Pancreas (tissue), 10 donors: Measurements from ENCODE around the gene TNRC18. TPM values are rescaled to one million over a fixed set of nuclear protein-coding genes. Genes with fewer than 3 reads are reported as not detected.

ENCODE experiments used
- ATAC-seq, 4 donors: fragments of 200-7000 bp; cut with Tn5 transposase; one replicate each; pipeline versions ENCODE4 v1.8.0 to v1.9.1; 2020; ENCODE audit warnings: mild to moderate bottlenecking in 4 of 4, moderate library complexity in 4 of 4
- DNase-seq, 6 donors: peaks; one replicate each; pipeline ENCODE4 v3.0.0-alpha.2; 2020
- FAIRE-seq: peaks from 2 replicates; lab custom pipeline; 2012; peaks lifted over from hg19 to GRCh38; lab: Jason Lieb, UNC
- H3K27ac ChIP-seq, 4 donors: fragments of 200-600 bp; sonication (generic); 1 replicate in 3 of 4; 2 replicates in 1 of 4; pipeline versions ENCODE4 v1.5.0 to v1.8.0; 2020
- H3K27me3 ChIP-seq, 4 donors: fragments of 200-600 bp; one replicate each; pipeline ENCODE4 v1.8.0; 2021
- H3K36me3 ChIP-seq, 3 donors: fragments of 200-600 bp; sonication (generic) in 1 of 3; one replicate each; pipeline versions ENCODE4 v1.5.0 to v1.8.0; 2020 to 2021
- H3K4me1 ChIP-seq, 3 donors: fragments of 200-600 bp; one replicate each; pipeline ENCODE4 v1.8.0; 2021
- H3K4me3 ChIP-seq, 4 donors: fragments of 200-600 bp; sonication (generic) in 2 of 4; one replicate each; pipeline versions ENCODE4 v1.5.0 to v1.8.0; 2020 to 2021
- H3K9me3 ChIP-seq, 4 donors: fragments of 200-600 bp; one replicate each; pipeline ENCODE4 v1.8.0; 2021
- CTCF ChIP-seq, 4 donors: fragments of 200-600 bp; sonication (generic) in 3 of 4; IDR thresholded peaks; one replicate each; pipeline versions ENCODE4 v1.5.0 to v1.8.0; 2021; ENCODE audit warnings: antibody characterized with exemption in 4 of 4
- WGBS, 2 donors: extraction: QIAGEN DNeasy Blood & Tissue Kit; methylation state at CpG; one replicate each; pipeline ENCODE4 v1.1.7; 2013; 5-methylcytosine and 5-hydroxymethylcytosine counted together
- intact Hi-C, 3 donors: fragments of 100-400 bp; cut with DNase I; formaldehyde crosslinking; loops; one replicate each; pipeline versions ENCODE4 v1.11.1 to v1.14.2; 2022
- polyA plus RNA-seq, 2 donors: library from polyadenylated mRNA; stranded (reverse); fragments of 200-250 nt; gene quantifications; one replicate each; pipeline ENCODE4 v1.2.3, GENCODE V29; 2013
- total RNA-seq, 6 donors: library from RNA; stranded (reverse); fragmentation: NEBNext Ultra II Directional in 4 of 6; extraction: Animal tissue kit (Norgen Biotek cat#: 25700) in 4 of 6; gene quantifications; one replicate each; pipeline versions ENCODE4 v1.2.1 to v1.2.4, GENCODE V29; 2021 to 2023
- donor health status: healthy with polysubstance abuse.
- donor health status: DM: no; HTN: no; CAD: no; lungs with moderate emphysema.
- donor health status: DM: no; HTN: no; CAD: no.
- donor health status: control.
- donor health status: control.
- donor health status: Bipolar disorder and iron deficiency.
- donor health status: DM: yes; HTN: yes; CAD: no.
- donor health status: DM: no; HTN: no; CAD: no.
- donor health status: DM: no; HTN: no; CAD: no.
- donor health status: DM: yes; HTN: yes; CAD: no.

TNRC18 gene
- total and polyA plus RNA-seq, 8 donors = 30.1 to 80.6 (median 36.9) TPM

- DNase-seq (no peak), FAIRE-seq (no peak), ATAC-seq (no peak)
- Histone ChIP-seq H3K36me3 (peaks cover 0 to 43% (median 30%) of the 10 kb centered on the region in 3 donors), H3K27ac (no peak overlapping the region), H3K9me3 (no peaks in the 10 kb centered on the region), H3K4me3 (no peak overlapping the region), H3K27me3 (no peaks in the 10 kb centered on the region), H3K4me1 (peaks cover 0 to under 1% (median 0%) of the 10 kb centered on the region in 3 donors)
- intact Hi-C loops = loop anchor here in 1 of 3 donors (10.0 kb wide), 1 partner anchor 78 kb away; no protein-coding TSS in a partner anchor
- 94% methylated on average over 20 of the region's 20 CpGs for WGBS, 2 donors
- TF ChIP-seq CTCF (IDR thresholded peaks at IDR 0.05) = no peak
These were observed 46.4 kb downstream of the TNRC18 start for GRCh38 chr7:5377279-5377678.

GRCh38 chr7:5375925-5376324, 47.7 kb downstream of the TNRC18 start:
- WGBS, 2 donors = 86 to 90% methylated on average over 20 of the region's 20 CpGs
- no peak for FAIRE-seq

GRCh38 chr7:5374464-5374863, 49.2 kb downstream of the TNRC18 start:
- WGBS, 2 donors = 93 to 95% methylated on average over 13 to 19 of the region's 19 CpGs
- FAIRE-seq (no peak), DNase-seq (no peak), ATAC-seq (no peak)
- no peaks in the 10 kb centered on the region for H3K9me3 ChIP-seq
- no peak overlapping the region for H3K4me3 ChIP-seq
- no peaks in the 10 kb centered on the region for H3K4me1 ChIP-seq
- TF ChIP-seq CTCF (IDR thresholded peaks at IDR 0.05) = no peak
- H3K27ac ChIP-seq = no peak overlapping the region
- H3K27me3 ChIP-seq = no peaks in the 10 kb centered on the region
- intact Hi-C loops = loop anchor here in 1 of 3 donors (10.0 kb wide), 1 partner anchor 80 kb away; no protein-coding TSS in a partner anchor
- H3K36me3 ChIP-seq = peaks cover 0 to 62% (median 40%) of the 10 kb centered on the region in 3 donors

More at GRCh38 chr7:5375925-5376324, 47.7 kb downstream of the TNRC18 start:
- no peaks in the 10 kb centered on the region for H3K27me3 ChIP-seq
- intact Hi-C loops = loop anchor here in 1 of 3 donors (10.0 kb wide), 1 partner anchor 79 kb away; no protein-coding TSS in a partner anchor
- H3K4me1 ChIP-seq = no peaks in the 10 kb centered on the region
- DNase-seq (no peak), ATAC-seq (no peak)
- peaks cover 0 to 49% (median 38%) of the 10 kb centered on the region in 3 donors for H3K36me3 ChIP-seq
- H3K27ac ChIP-seq = no peak overlapping the region
- H3K9me3 ChIP-seq = no peaks in the 10 kb centered on the region
- H3K4me3 ChIP-seq = no peak overlapping the region
- no peak for TF ChIP-seq CTCF (IDR thresholded peaks at IDR 0.05)

- Histone ChIP-seq H3K4me1 (no peaks in the 10 kb centered on the region), H3K36me3 (peaks cover 0 to 62% (median 40%) of the 10 kb centered on the region in 3 donors), H3K27ac (no peak overlapping the region), H3K9me3 (no peaks in the 10 kb centered on the region), H3K27me3 (no peaks in the 10 kb centered on the region), H3K4me3 (no peak overlapping the region)
- no peak for TF ChIP-seq CTCF (IDR thresholded peaks at IDR 0.05)
- DNase-seq (no peak), FAIRE-seq (no peak), ATAC-seq (no peak)
- intact Hi-C loops = loop anchor here in 1 of 3 donors (10.0 kb wide), 1 partner anchor 82 kb away; no protein-coding TSS in a partner anchor
- WGBS, 2 donors = 90 to 93% methylated on average over 6 of the region's 6 CpGs
These were observed 50.3 kb downstream of the TNRC18 start for GRCh38 chr7:5373300-5373699.
